ENCODE results near the gene HMX1. TPM values are rescaled to one million over a fixed set of nuclear protein-coding genes. Genes with fewer than 3 reads are reported as not detected.

HMX1 gene
- total RNA-seq, 1 donor from 2014 or later, result not detected

GRCh38 chr4:8913858-8914460 lies 42.3 kb upstream of the HMX1 start:
- H3K27ac ChIP-seq, result no peak overlapping the region
- no peaks in the 10 kb centered on the region for H3K36me3 ChIP-seq
- H3K27me3 ChIP-seq, result no peaks in the 10 kb centered on the region
- intact Hi-C loops (cut with DNase I), result no loop called here
- TF ChIP-seq CTCF (IDR thresholded peaks at IDR 0.05), result no peak
- H3K4me3 ChIP-seq, result no peak overlapping the region
- no peaks in the 10 kb centered on the region for H3K9me3 ChIP-seq
- no peak for ATAC-seq
- no peaks in the 10 kb centered on the region for H3K4me1 ChIP-seq
- no peak for DNase-seq

GRCh38 chr4:8913121-8913857 lies 41.6 kb upstream of the HMX1 start:
- Histone ChIP-seq H3K36me3 (no peaks in the 10 kb centered on the region), H3K4me1 (no peaks in the 10 kb centered on the region), H3K27ac (no peak overlapping the region), H3K4me3 (no peak overlapping the region), H3K9me3 (no peaks in the 10 kb centered on the region), H3K27me3 (no peaks in the 10 kb centered on the region)
- peak; percentile 66 for DNase-seq
- TF ChIP-seq CTCF (IDR thresholded peaks at IDR 0.05), result no peak
- intact Hi-C loops (cut with DNase I), result no loop called here
- no peak for ATAC-seq

- no peaks in the 10 kb centered on the region for H3K36me3 ChIP-seq
- H3K9me3 ChIP-seq, result no peaks in the 10 kb centered on the region
- ATAC-seq (no peak), DNase-seq (no peak)
- no peaks in the 10 kb centered on the region for H3K4me1 ChIP-seq
- no peak for TF ChIP-seq CTCF (IDR thresholded peaks at IDR 0.05)
- no peak overlapping the region for H3K27ac ChIP-seq
- H3K4me3 ChIP-seq, result no peak overlapping the region
- no peaks in the 10 kb centered on the region for H3K27me3 ChIP-seq
- intact Hi-C loops (cut with DNase I), result no loop called here
Observed at GRCh38 chr4:8912506-8912905, 40.9 kb upstream of the HMX1 start.

- Histone ChIP-seq H3K4me1 (no peaks in the 10 kb centered on the region), H3K4me3 (no peak overlapping the region), H3K9me3 (no peaks in the 10 kb centered on the region), H3K27me3 (no peaks in the 10 kb centered on the region), H3K27ac (no peak overlapping the region), H3K36me3 (no peaks in the 10 kb centered on the region)
- intact Hi-C loops (cut with DNase I), result no loop called here
- ATAC-seq (no peak), DNase-seq (peak; percentile 52)
- no peak for TF ChIP-seq CTCF (IDR thresholded peaks at IDR 0.05)
Observed at GRCh38 chr4:8912089-8912455, 40.4 kb upstream of the HMX1 start.

GRCh38 chr4:8911316-8912088 lies 39.9 kb upstream of the HMX1 start:
- ATAC-seq, result no peak
- intact Hi-C loops (cut with DNase I), result no loop called here

More at GRCh38 chr4:8911316-8912088, 39.9 kb upstream of the HMX1 start:
- no peaks in the 10 kb centered on the region for H3K36me3 ChIP-seq
- peak; percentile 57 for DNase-seq
- H3K4me3 ChIP-seq, result no peak overlapping the region
- H3K27me3 ChIP-seq, result no peaks in the 10 kb centered on the region
- H3K4me1 ChIP-seq, result no peaks in the 10 kb centered on the region
- no peak overlapping the region for H3K27ac ChIP-seq
- TF ChIP-seq CTCF (IDR thresholded peaks at IDR 0.05), result no peak
- no peaks in the 10 kb centered on the region for H3K9me3 ChIP-seq
